Activated CD4-positive, CD25-positive, alpha-beta regulatory T cell treated with anti-CD3 and anti-CD28 coated beads, Interleukin-2, amount 50 U/mL, for 16 hours (primary cell): Measurements from ENCODE around the gene ERICH3.

Experiments
- DNase-seq: peaks from one replicate; pipeline ENCODE4 v3.0.0-alpha.2; 2020; ENCODE audit warnings: low read depth, low spot score

ERICH3 gene

GRCh38 chr1:74673351-74674111 is at the start of gene ERICH3:
ERICH3 (minus strand) TSS chr1:74673792; CDS start chr1:74673519, 273 bp downstream.
- DNase-seq = no peak

- no peak for DNase-seq
Observed at GRCh38 chr1:74717626-74718025, 44.0 kb upstream of the ERICH3 start.

GRCh38 chr1:74716822-74717221 is 43.2 kb upstream of the ERICH3 start:
- no peak for DNase-seq

GRCh38 chr1:74715806-74716205 is 42.2 kb upstream of the ERICH3 start:
- no peak for DNase-seq

- DNase-seq = no peak
Observed at GRCh38 chr1:74715236-74715502, 41.6 kb upstream of the ERICH3 start.

GRCh38 chr1:74714429-74715235 is 41.0 kb upstream of the ERICH3 start:
- no peak for DNase-seq

GRCh38 chr1:74713849-74714248 is 40.3 kb upstream of the ERICH3 start:
- no peak for DNase-seq

- no peak for DNase-seq
Observed at GRCh38 chr1:74712881-74713280, 39.3 kb upstream of the ERICH3 start.

- no peak for DNase-seq
Observed at GRCh38 chr1:74703386-74704182, 30.0 kb upstream of the ERICH3 start.

- no peak for DNase-seq
Observed at GRCh38 chr1:74699331-74699730, 25.7 kb upstream of the ERICH3 start.

- DNase-seq = no peak
Observed at GRCh38 chr1:74697832-74698231, 24.2 kb upstream of the ERICH3 start.

- no peak for DNase-seq
Observed at GRCh38 chr1:74693473-74693872, 19.9 kb upstream of the ERICH3 start.

GRCh38 chr1:74690909-74691308 is 17.3 kb upstream of the ERICH3 start:
- DNase-seq = no peak

- no peak for DNase-seq
Observed at GRCh38 chr1:74690364-74690696, 16.7 kb upstream of the ERICH3 start.

GRCh38 chr1:74689621-74690363 is 16.2 kb upstream of the ERICH3 start:
- no peak for DNase-seq

GRCh38 chr1:74686928-74687327 is 13.3 kb upstream of the ERICH3 start:
- no peak for DNase-seq

GRCh38 chr1:74684301-74684700 is 10.7 kb upstream of the ERICH3 start:
- no peak for DNase-seq

GRCh38 chr1:74683656-74684055 is 10.1 kb upstream of the ERICH3 start:
- DNase-seq = no peak

- DNase-seq = no peak
Observed at GRCh38 chr1:74681851-74682250, 8.3 kb upstream of the ERICH3 start.

- no peak for DNase-seq
Observed at GRCh38 chr1:74681449-74681848, 7.9 kb upstream of the ERICH3 start.

GRCh38 chr1:74681001-74681400 is 7.4 kb upstream of the ERICH3 start:
- DNase-seq = no peak

GRCh38 chr1:74679811-74680210 is 6.2 kb upstream of the ERICH3 start:
- no peak for DNase-seq
